Hepatocyte (in vitro differentiated cells): ENCODE results near the gene FGF8.

ENCODE experiments used
- EZH2 ChIP-seq: fragments of 200-600 bp; sonication (generic); IDR thresholded peaks from 2 replicates; pipeline ENCODE4 v1.6.1; 2016; ENCODE audit warnings: antibody characterized with exemption, mild to moderate bottlenecking, borderline replicate concordance
- TF ChIP-seq, protein P1 (sequence below): fragments of 200-600 bp; sonication (generic); IDR thresholded peaks from 2 replicates; pipeline ENCODE4 v1.5.1; 2016; ENCODE audit warnings: antibody characterized with exemption, mild to moderate bottlenecking; ENCODE audit not compliant: poor library complexity

DNA sequence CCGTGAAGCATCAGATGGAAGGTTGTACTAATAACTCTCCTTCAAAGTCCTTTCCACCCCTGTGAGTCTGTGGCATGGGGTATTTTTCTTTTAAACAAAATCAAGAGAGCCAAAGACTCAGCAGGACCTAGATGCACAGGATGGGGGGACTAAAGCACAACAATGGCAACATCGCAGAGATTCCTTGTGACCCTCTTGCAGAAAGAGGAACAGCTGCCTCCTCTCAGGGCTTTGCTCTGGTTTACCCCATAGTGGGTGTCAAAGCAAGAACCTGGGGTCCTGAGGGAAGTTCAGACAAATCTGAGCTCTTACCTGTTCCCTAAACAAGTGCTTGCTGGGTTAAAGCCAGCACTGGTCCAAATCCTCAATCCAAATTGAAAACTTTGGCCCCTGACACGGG, 39.2 kb downstream of the FGF8 start:
- TF ChIP-seq, protein P1, sequence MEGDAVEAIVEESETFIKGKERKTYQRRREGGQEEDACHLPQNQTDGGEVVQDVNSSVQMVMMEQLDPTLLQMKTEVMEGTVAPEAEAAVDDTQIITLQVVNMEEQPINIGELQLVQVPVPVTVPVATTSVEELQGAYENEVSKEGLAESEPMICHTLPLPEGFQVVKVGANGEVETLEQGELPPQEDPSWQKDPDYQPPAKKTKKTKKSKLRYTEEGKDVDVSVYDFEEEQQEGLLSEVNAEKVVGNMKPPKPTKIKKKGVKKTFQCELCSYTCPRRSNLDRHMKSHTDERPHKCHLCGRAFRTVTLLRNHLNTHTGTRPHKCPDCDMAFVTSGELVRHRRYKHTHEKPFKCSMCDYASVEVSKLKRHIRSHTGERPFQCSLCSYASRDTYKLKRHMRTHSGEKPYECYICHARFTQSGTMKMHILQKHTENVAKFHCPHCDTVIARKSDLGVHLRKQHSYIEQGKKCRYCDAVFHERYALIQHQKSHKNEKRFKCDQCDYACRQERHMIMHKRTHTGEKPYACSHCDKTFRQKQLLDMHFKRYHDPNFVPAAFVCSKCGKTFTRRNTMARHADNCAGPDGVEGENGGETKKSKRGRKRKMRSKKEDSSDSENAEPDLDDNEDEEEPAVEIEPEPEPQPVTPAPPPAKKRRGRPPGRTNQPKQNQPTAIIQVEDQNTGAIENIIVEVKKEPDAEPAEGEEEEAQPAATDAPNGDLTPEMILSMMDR = no peak
- TF ChIP-seq EZH2 = no peak
